AG10803 (cell line): ENCODE data around the gene RNU6-8.
A peak's percentile ranks its signal among the peaks of the same experiment; 100 is the strongest.

Experiments
- DNase-seq: peaks from one replicate; pipeline ENCODE4 v3.0.0; 2010; ENCODE audit warnings: low read depth
- H3K4me3 ChIP-seq: 2 replicates; pipeline ENCODE4 v1.5.1; 2011; ENCODE audit warnings: mild to moderate bottlenecking, low read length, control low read depth
- TF ChIP-seq, protein P1 (sequence below): conservative IDR thresholded peaks from 2 replicates; pipeline ENCODE4 v1.5.1; 2011; ENCODE audit warnings: mild to moderate bottlenecking, low read length, control low read depth, inconsistent platforms

The RNU6-8 gene

GRCh38 chr14:32205984-32206383, 2.9 kb upstream of the RNU6-8 start:
- TF ChIP-seq, protein P1, sequence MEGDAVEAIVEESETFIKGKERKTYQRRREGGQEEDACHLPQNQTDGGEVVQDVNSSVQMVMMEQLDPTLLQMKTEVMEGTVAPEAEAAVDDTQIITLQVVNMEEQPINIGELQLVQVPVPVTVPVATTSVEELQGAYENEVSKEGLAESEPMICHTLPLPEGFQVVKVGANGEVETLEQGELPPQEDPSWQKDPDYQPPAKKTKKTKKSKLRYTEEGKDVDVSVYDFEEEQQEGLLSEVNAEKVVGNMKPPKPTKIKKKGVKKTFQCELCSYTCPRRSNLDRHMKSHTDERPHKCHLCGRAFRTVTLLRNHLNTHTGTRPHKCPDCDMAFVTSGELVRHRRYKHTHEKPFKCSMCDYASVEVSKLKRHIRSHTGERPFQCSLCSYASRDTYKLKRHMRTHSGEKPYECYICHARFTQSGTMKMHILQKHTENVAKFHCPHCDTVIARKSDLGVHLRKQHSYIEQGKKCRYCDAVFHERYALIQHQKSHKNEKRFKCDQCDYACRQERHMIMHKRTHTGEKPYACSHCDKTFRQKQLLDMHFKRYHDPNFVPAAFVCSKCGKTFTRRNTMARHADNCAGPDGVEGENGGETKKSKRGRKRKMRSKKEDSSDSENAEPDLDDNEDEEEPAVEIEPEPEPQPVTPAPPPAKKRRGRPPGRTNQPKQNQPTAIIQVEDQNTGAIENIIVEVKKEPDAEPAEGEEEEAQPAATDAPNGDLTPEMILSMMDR = no peak
- DNase-seq = no peak
- no peak overlapping the region for H3K4me3 ChIP-seq

- H3K4me3 ChIP-seq = no peak overlapping the region
- no peak for DNase-seq
- TF ChIP-seq, protein P1 = no peak
Measured at GRCh38 chr14:32205554-32205953, 2.5 kb upstream of the RNU6-8 start.

GRCh38 chr14:32203928-32204357, 874 bp upstream of the RNU6-8 start:
- peak overlapping the region; percentile 70 for H3K4me3 ChIP-seq
- DNase-seq = no peak
- TF ChIP-seq, protein P1 = no peak

- TF ChIP-seq, protein P1 = no peak
- peak overlapping the region; percentile 70 for H3K4me3 ChIP-seq
- no peak for DNase-seq
Measured at GRCh38 chr14:32202491-32202997, 525 bp downstream of the RNU6-8 start.

DNA sequence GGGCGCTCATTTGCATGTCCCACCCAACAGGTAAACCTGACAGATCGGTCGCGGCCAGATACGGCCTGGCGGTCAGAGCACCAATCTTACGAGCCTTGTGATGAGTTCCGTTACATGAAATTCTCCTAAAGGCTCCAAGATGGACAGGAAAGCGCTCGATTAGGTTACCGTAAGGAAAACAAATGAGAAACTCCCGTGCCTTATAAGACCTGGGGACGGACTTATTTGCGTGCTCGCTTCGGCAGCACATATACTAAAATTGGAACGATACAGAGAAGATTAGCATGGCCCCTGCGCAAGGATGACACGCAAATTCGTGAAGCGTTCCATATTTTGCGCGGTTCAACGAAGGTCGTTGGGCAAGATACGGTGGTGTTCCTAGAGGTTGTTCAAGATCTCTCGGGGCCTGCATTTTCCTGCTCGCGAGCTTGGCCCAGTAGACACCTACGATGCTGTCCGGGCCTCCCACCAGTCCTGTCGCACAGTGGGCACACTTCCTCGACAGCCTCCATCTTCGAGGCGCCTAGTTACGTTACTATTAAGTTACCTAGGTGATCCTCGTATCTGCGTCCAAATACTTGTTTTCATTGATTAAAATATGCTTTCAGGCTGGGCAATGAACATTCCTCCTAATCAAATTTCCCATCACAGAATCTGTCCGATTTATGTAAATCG, 1.1 kb downstream of the RNU6-8 start, which contains the start of gene RNU6-7:
TSS of gene RNU6-7 (plus strand) at position 230 of the 675 bp plus-strand sequence.
- TF ChIP-seq, protein P1 = no peak
- H3K4me3 ChIP-seq = peak within 1 kb of the TSS; percentile 70
- no peak for DNase-seq

GRCh38 chr14:32201193-32201815, 1.8 kb downstream of the RNU6-8 start:
- peak; percentile 41 for DNase-seq
- TF ChIP-seq, protein P1 = no peak
- peak overlapping the region; percentile 64 for H3K4me3 ChIP-seq
